22Rv1 (cell line): Measurements from ENCODE around the gene SLC5A5.

Experiments used
- CTCF ChIP-seq: fragments of 450-650 bp; IDR thresholded peaks from 2 replicates; pipeline ENCODE4 v1.5.1; 2017; ENCODE audit warnings: mild to moderate bottlenecking
- ZFX ChIP-seq: fragments of 450-650 bp; IDR thresholded peaks from 2 replicates; pipeline ENCODE4 v1.6.1; 2017; ENCODE audit warnings: antibody characterized with exemption, borderline replicate concordance

GRCh38 chr19:17877696-17878095 lies 6.0 kb downstream of the SLC5A5 start:
- TF ChIP-seq CTCF: no peak
- no peak for TF ChIP-seq ZFX
